HG02623 (cell line): ENCODE measurements around the gene UNC119B.

Experiments used
- ATAC-seq: cut with Tn5 transposase; IDR thresholded peaks from one replicate; pipeline ENCODE4 v1.9.1; 2021; ENCODE audit warnings: moderate library complexity; ENCODE audit not compliant: unreplicated experiment

Gene UNC119B

GRCh38 chr12:120761519-120761934 is 51.3 kb downstream of the UNC119B start:
- no peak for ATAC-seq

GRCh38 chr12:120762086-120762485 is 51.8 kb downstream of the UNC119B start:
- no peak for ATAC-seq

GRCh38 chr12:120763250-120763649 is 53.0 kb downstream of the UNC119B start:
- no peak for ATAC-seq

- ATAC-seq, result no peak
Measured at GRCh38 chr12:120764816-120765215, 54.6 kb downstream of the UNC119B start.

GRCh38 chr12:120766566-120766965 is 56.3 kb downstream of the UNC119B start:
- ATAC-seq, result no peak

DNA sequence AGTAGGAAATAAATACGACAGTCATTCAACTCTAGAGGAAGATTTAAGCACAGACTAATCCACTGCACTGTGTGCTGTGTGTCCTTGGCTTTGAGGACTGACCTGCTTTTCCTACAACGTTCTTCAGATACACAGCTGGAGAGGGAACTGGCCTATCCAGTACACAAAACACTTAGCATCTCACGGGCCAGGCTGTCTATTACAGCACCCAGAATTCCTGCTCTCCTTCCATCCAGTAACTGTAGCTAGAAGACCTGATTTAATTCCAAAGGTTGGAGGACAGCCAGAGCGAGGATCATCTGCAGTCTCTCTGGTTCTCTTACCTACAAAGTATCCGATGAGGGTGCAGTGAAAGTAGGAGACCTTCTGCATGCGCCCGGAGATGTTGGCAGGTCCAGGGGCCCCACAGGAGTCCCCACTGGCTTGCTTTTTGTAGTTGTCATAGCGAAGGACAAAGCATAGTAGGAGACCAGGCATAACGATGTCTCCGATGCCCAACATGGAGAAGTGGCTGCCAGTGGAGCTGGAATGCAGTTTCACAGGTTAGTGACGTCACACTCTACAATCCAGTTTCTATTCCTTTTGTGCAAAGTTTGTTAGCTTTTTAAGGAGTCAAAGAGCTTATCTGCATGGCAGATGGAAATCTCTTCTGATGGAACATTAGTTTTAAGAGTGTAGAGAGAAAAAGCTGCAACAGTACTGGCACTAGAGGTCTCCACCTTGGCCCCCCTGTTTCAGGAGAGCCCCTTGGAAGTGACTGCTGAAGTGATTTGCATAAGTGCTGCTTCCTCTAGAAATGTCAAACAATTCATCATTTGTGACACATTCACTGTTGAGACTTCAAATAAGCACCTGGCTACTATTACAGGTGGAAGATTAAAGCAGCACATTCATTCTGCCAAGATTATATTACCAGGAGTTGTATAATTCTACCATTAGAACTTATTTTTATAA is 57.1 kb downstream of the UNC119B start:
- no peak for ATAC-seq

DNA sequence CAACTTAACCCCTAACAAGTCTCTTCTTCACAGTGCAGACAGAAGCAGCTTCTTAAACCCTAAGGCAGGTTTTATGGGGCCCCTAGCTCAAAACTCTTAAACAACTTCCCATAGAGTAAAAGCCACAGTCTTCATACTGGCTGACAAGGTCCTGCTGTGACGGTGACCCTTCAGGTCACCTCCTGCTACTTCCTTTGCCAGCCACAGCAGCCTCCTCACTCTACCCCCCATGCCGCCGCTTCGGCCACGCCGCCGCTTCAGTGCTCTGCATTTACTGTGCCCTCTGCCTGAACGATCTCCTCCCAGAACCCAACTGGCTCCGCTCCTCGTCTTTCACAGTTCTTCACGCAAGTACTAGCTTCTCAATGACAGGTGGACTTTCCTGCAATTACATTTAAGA is 60.8 kb downstream of the UNC119B start:
- ATAC-seq, result no peak
